K562 treated with DMSO at 1 percent for 12 hours (cell line): ENCODE results near the gene POTEM. TPM values are rescaled to one million over a fixed set of nuclear protein-coding genes. Genes with fewer than 3 reads are reported as not detected.

Experiments
- total RNA-seq: library from RNA; unstranded; fragments of 300-600 nt; gene quantifications from 2 replicates; pipeline ENCODE4 v1.2.3, GENCODE V29; 2022; ENCODE audit not compliant: insufficient read depth

POTEM gene
- total RNA-seq, result not detected in 2 replicates

GRCh38 chr14:18967134-18967533 lies at the start of gene POTEM:
POTEM (plus strand) TSS chr14:18967434; CDS start chr14:18967486, 52 bp downstream.

